ENCODE measurements around the gene SPHK2. TPM values are rescaled to one million over a fixed set of nuclear protein-coding genes. Genes with fewer than 3 reads are reported as not detected.
A peak's percentile ranks its signal among the peaks of the same experiment; 100 is the strongest.

Gene SPHK2
- total RNA-seq, 2 donors from 2014 or later = 36.2 to 48.4 TPM

DNA sequence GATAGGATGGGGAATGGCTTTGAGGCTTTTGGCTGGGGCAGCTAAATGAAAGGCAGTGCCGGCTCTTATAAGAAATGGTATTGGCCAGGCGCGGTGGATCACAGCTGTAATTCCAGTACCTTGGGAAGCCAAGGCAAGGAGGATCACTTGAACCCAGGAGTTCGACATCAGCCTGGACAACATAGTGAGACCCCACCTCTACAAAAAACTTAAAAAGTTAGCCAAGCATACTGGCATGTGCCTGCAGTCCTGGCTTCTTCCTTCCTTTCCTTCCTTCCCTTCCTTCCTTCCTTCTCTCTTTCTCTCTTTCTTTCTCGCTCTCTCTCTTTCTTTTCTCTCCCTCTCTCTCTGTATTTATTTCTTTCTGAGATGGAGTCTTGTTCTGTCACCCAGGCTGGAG, 23.6 kb downstream of the SPHK2 start:
- no peak for DNase-seq
- TF ChIP-seq, protein P1, sequence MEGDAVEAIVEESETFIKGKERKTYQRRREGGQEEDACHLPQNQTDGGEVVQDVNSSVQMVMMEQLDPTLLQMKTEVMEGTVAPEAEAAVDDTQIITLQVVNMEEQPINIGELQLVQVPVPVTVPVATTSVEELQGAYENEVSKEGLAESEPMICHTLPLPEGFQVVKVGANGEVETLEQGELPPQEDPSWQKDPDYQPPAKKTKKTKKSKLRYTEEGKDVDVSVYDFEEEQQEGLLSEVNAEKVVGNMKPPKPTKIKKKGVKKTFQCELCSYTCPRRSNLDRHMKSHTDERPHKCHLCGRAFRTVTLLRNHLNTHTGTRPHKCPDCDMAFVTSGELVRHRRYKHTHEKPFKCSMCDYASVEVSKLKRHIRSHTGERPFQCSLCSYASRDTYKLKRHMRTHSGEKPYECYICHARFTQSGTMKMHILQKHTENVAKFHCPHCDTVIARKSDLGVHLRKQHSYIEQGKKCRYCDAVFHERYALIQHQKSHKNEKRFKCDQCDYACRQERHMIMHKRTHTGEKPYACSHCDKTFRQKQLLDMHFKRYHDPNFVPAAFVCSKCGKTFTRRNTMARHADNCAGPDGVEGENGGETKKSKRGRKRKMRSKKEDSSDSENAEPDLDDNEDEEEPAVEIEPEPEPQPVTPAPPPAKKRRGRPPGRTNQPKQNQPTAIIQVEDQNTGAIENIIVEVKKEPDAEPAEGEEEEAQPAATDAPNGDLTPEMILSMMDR (IDR thresholded peaks at IDR 0.05) = no peak
- intact Hi-C loops (cut with DNase I) = no loop called here
- H3K27me3 ChIP-seq = peaks cover 5% of the 10 kb centered on the region
- H3K9me3 ChIP-seq = no peaks in the 10 kb centered on the region
- H3K36me3 ChIP-seq = no peaks in the 10 kb centered on the region
- no peak overlapping the region for H3K4me3 ChIP-seq
- no peaks in the 10 kb centered on the region for H3K4me1 ChIP-seq
- H3K9ac ChIP-seq (ENCODE audit: low read depth in 2 of 2, low read length in 2 of 2) = no peak overlapping the region
- H3K27ac ChIP-seq = no peak overlapping the region

DNA sequence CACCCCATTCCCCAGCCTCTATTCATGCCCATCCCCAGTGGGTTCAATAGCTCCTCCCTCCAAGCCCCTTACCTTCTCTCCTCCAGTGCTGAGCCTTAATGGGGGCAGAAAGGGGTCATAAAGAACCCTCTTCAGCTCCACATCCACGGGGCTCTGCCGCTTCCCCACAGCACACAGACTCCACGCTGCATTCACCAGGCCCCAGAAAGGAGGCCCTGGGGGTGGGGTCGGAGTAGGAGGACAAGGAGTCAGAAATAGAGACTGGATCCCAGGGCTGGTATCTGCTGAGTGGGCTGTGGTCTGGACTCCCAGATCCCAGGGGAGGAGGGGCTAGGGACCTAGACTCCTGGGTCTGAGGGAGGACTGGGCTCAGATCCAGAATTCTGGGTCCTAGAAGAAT, 25.0 kb downstream of the SPHK2 start:
- H3K27me3 ChIP-seq = peaks cover 5% of the 10 kb centered on the region
- H3K4me3 ChIP-seq = no peak overlapping the region
- no peaks in the 10 kb centered on the region for H3K36me3 ChIP-seq
- TF ChIP-seq, protein P1 (IDR thresholded peaks at IDR 0.05) = no peak
- intact Hi-C loops (cut with DNase I) = no loop called here
- H3K9ac ChIP-seq (ENCODE audit: low read depth in 2 of 2, low read length in 2 of 2) = no peak overlapping the region
- no peak overlapping the region for H3K27ac ChIP-seq
- no peak for DNase-seq
- H3K9me3 ChIP-seq = no peaks in the 10 kb centered on the region
- H3K4me1 ChIP-seq = no peaks in the 10 kb centered on the region

DNA sequence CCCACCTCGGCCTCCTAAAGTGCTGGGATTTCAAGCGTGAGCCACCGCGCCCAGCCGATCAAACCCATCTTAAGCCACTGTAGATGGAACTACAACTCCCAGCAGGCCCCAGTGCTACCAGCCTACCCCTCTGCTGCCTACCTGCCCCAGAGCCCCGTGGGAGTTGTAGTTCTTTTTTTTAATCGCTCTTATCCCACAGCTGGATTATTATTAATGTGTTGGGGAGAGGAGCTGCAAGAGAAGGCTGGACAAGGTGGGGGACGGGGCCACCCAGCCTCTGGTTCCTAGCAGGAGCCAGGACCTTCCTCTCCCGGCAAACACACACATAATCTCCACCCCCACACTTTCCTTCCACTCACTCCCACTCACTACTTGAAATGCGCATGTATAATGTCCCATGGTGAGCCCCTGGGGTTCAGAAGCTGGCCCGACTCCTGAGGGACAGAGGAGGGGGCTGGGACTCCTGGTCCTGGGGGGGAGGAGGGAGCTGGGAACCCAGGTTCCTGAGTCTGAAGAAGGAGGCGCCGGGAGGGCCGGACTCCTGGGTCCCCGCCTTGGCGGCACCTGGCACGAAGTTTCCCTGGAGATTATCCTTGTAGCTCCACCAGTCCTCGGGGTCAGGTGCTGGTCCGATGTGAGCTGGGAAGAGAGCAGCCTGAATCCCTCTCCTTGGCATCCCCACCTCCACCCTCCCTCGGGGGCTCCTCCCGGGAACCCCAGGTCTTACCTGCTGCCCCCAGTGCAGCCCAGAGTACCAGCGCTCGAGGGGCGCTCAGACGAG, 25.7 kb downstream of the SPHK2 start:
- Histone ChIP-seq H3K36me3 (no peaks in the 10 kb centered on the region), H3K27me3 (peaks cover 5% of the 10 kb centered on the region), H3K4me1 (no peaks in the 10 kb centered on the region), H3K27ac (no peak overlapping the region), H3K4me3 (peak overlapping the region; percentile 27), H3K9ac (ENCODE audit: low read depth in 2 of 2, low read length in 2 of 2) (peak overlapping the region; percentile 26 to 58), H3K9me3 (no peaks in the 10 kb centered on the region)
- TF ChIP-seq, protein P1 (IDR thresholded peaks at IDR 0.05) = no peak
- intact Hi-C loops (cut with DNase I) = loop anchor here (5.0 kb wide), 3 partner anchors 92 to 197 kb away; no protein-coding TSS in a partner anchor
- peak; percentile 75 for DNase-seq

DNA sequence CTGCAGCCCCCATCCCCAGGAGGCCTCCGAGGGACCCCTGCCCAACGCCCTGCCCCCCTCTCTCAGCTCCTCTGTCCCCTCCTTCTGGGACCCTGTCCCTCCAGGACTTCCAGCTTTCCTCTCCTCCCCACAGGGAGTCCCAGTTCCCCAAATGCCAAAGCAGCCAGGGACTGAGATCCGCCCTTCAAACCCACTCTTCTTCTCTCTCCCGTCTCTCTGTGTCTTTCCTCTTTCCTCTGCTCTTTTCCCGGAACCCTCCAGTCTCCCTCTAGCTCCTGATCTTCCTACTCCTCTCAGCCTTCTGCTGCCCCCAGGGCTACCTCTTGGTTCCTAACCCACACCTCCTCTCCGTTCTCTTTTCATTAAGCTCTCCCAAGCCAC, 26.3 kb downstream of the SPHK2 start:
- peak overlapping the region; percentile 31 for H3K27ac ChIP-seq
- intact Hi-C loops (cut with DNase I) = loop anchor here (5.0 kb wide), 3 partner anchors 92 to 197 kb away; no protein-coding TSS in a partner anchor
- TF ChIP-seq, protein P1 (IDR thresholded peaks at IDR 0.05) = no peak
- no peaks in the 10 kb centered on the region for H3K4me1 ChIP-seq
- peaks cover 5% of the 10 kb centered on the region for H3K27me3 ChIP-seq
- no peaks in the 10 kb centered on the region for H3K36me3 ChIP-seq
- no peak for DNase-seq
- H3K9me3 ChIP-seq = no peaks in the 10 kb centered on the region
- H3K4me3 ChIP-seq = peak overlapping the region; percentile 27
- H3K9ac ChIP-seq (ENCODE audit: low read depth in 2 of 2, low read length in 2 of 2) = peak overlapping the region; percentile 26 to 58

DNA sequence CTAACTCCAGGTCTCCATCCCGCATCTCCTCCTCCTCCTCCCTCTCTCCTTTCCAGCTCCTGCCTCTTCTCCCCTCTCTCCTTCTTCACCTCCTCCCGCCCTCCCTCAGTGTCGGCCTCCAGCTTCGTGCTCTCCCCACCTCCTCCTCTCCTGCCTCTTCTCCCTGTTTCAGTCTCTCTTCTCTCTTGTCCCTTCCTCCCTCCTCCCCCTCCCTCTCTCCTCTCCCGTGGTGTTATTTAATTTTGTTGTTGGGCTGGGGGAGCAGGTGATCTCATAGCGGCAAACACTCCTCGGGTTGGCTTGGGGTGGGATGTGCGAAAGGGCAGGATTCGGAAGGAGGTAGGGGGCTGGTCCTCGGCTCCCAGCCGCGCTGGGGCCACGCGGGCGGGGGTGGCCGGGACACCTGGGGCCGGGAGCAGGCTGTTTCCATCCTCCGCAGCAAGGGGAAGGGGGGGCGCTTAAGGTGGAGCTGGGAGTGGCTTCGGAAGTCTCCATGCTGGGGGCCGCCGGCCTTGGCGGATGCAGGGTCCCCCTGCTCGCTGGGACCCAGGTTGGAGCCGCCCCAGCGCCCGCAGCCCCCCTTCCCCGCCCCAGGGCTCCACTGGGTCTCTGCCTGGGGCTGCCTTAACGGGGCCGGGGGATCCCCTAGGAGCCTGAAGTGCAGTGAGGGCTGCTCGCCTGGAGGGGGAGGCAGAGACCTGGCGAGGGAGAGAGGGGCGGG, 26.9 kb downstream of the SPHK2 start, which contains the start of gene CA11:
CA11 (minus strand) TSS at position 187 of the 721 bp plus-strand sequence. CDS start 555 bp downstream, outside the sequence.
- peak; percentile 89 for DNase-seq
- H3K9me3 ChIP-seq = no peaks in the 10 kb centered on the region
- peak within 1 kb of the TSS; percentile 27 for H3K4me3 ChIP-seq
- peaks cover 5% of the 10 kb centered on the region for H3K27me3 ChIP-seq
- peak within 1 kb of the TSS; percentile 26 to 58 for H3K9ac ChIP-seq (ENCODE audit: low read depth in 2 of 2, low read length in 2 of 2)
- intact Hi-C loops (cut with DNase I) = loop anchor here (5.0 kb wide), 3 partner anchors 91 to 196 kb away; no protein-coding TSS in a partner anchor
- no peaks in the 10 kb centered on the region for H3K4me1 ChIP-seq
- H3K36me3 ChIP-seq = no peaks in the 10 kb centered on the region
- TF ChIP-seq, protein P1 (IDR thresholded peaks at IDR 0.05) = peak; percentile 84
- peak within 1 kb of the TSS; percentile 31 for H3K27ac ChIP-seq
